ENCODE measurements around the gene SRSF12.
"Not testable (repeated sequence)": the region's sequence is repeated elsewhere in the genome, so short reads cannot be mapped to it uniquely, and the experiment has no call there.

Gene SRSF12

GRCh38 chr6:89131599-89131998 lies 13.7 kb upstream of the SRSF12 start:
- no peak for DNase-seq (ENCODE audit: low read depth in 2 of 2)

- not testable (repeated sequence) for DNase-seq (ENCODE audit: low read depth in 2 of 2)
Observed at GRCh38 chr6:89128256-89128671, 10.4 kb upstream of the SRSF12 start.

- DNase-seq (ENCODE audit: low read depth in 2 of 2), result no peak
Observed at GRCh38 chr6:89122625-89123024, 4.8 kb upstream of the SRSF12 start.

- DNase-seq (ENCODE audit: low read depth in 2 of 2), result no peak
Observed at GRCh38 chr6:89121934-89122333, 4.1 kb upstream of the SRSF12 start.

GRCh38 chr6:89120371-89120770 lies 2.5 kb upstream of the SRSF12 start:
- DNase-seq (ENCODE audit: low read depth in 2 of 2), result no peak

GRCh38 chr6:89118931-89119330 lies 1.1 kb upstream of the SRSF12 start:
- DNase-seq (ENCODE audit: low read depth in 2 of 2), result no peak

GRCh38 chr6:89116702-89117101 lies 1.2 kb downstream of the SRSF12 start:
- DNase-seq (ENCODE audit: low read depth in 2 of 2), result no peak

- no peak for DNase-seq (ENCODE audit: low read depth in 2 of 2)
Observed at GRCh38 chr6:89111933-89112332, 5.9 kb downstream of the SRSF12 start.

- DNase-seq (ENCODE audit: low read depth in 2 of 2), result no peak
Observed at GRCh38 chr6:89110284-89110683, 7.6 kb downstream of the SRSF12 start.

GRCh38 chr6:89100114-89100513 lies 17.8 kb downstream of the SRSF12 start:
- DNase-seq (ENCODE audit: low read depth in 2 of 2), result no peak

GRCh38 chr6:89098461-89098860 lies 19.4 kb downstream of the SRSF12 start:
- DNase-seq (ENCODE audit: low read depth in 2 of 2), result no peak

GRCh38 chr6:89087881-89088280 lies 30.0 kb downstream of the SRSF12 start:
- no peak for DNase-seq (ENCODE audit: low read depth in 2 of 2)

GRCh38 chr6:89085409-89086205 lies 32.3 kb downstream of the SRSF12 start:
- no peak for DNase-seq (ENCODE audit: low read depth in 2 of 2)

- no peak for DNase-seq (ENCODE audit: low read depth in 2 of 2)
Observed at GRCh38 chr6:89084954-89085353, 32.9 kb downstream of the SRSF12 start.

GRCh38 chr6:89084542-89084941 lies 33.3 kb downstream of the SRSF12 start:
- no peak for DNase-seq (ENCODE audit: low read depth in 2 of 2)

- no peak for DNase-seq (ENCODE audit: low read depth in 2 of 2)
Observed at GRCh38 chr6:89082486-89082891, 35.4 kb downstream of the SRSF12 start.

- DNase-seq (ENCODE audit: low read depth in 2 of 2), result peak; percentile 97 to 98
Observed at GRCh38 chr6:89081423-89082322, 36.2 kb downstream of the SRSF12 start.

GRCh38 chr6:89081129-89081422 lies 36.8 kb downstream of the SRSF12 start:
- no peak for DNase-seq (ENCODE audit: low read depth in 2 of 2)

- DNase-seq (ENCODE audit: low read depth in 2 of 2), result peak; percentile 100
Observed at GRCh38 chr6:89080281-89081128, 37.4 kb downstream of the SRSF12 start, which contains the start of gene PNRC1. Gene PNRC1, plus strand, starts transcription at chr6:89080751. Its CDS starts 144 bp downstream, at chr6:89080895.

GRCh38 chr6:89079511-89080234 lies 38.2 kb downstream of the SRSF12 start:
- peak in 1 of 2 donors; percentile 15 for DNase-seq (ENCODE audit: low read depth in 2 of 2)

- no peak for DNase-seq (ENCODE audit: low read depth in 2 of 2)
Observed at GRCh38 chr6:89073840-89074239, 44.0 kb downstream of the SRSF12 start.
